AML-193 (cell line): ENCODE data around the gene CCNY.
"Not testable (repeated sequence)": the region's sequence is repeated elsewhere in the genome, so short reads cannot be mapped to it uniquely, and the experiment has no call there.

ENCODE experiments used
- DNase-seq, 2 experiments: peaks; one replicate each; lab custom pipeline; 2025; lab: John Stamatoyannopoulos, UW

CCNY gene

GRCh38 chr10:35406003-35406630, 69.8 kb downstream of the CCNY start:
- DNase-seq = not testable (repeated sequence)

GRCh38 chr10:35407696-35408095, 71.4 kb downstream of the CCNY start:
- not testable (repeated sequence) for DNase-seq

- DNase-seq = no peak
These were observed 72.8 kb downstream of the CCNY start for GRCh38 chr10:35409094-35409582.

- no peak for DNase-seq
These were observed 73.5 kb downstream of the CCNY start for GRCh38 chr10:35409808-35410207.

GRCh38 chr10:35412003-35412723, 75.9 kb downstream of the CCNY start:
- no peak for DNase-seq

GRCh38 chr10:35412900-35413491, 76.7 kb downstream of the CCNY start:
- no peak for DNase-seq

- no peak for DNase-seq
These were observed 77.9 kb downstream of the CCNY start for GRCh38 chr10:35413985-35414861.

- DNase-seq = no peak
These were observed 79.2 kb downstream of the CCNY start for GRCh38 chr10:35415505-35415904.

- no peak for DNase-seq
These were observed 80.5 kb downstream of the CCNY start for GRCh38 chr10:35416619-35417312.

- DNase-seq = no peak
These were observed 81.0 kb downstream of the CCNY start for GRCh38 chr10:35417313-35417625.

- DNase-seq = no peak
These were observed 81.5 kb downstream of the CCNY start for GRCh38 chr10:35417795-35418194.

- not testable (repeated sequence) for DNase-seq
These were observed 82.3 kb downstream of the CCNY start for GRCh38 chr10:35418580-35418979.

- DNase-seq = no peak
These were observed 83.7 kb downstream of the CCNY start for GRCh38 chr10:35420044-35420443.

- no peak for DNase-seq
These were observed 84.7 kb downstream of the CCNY start for GRCh38 chr10:35420827-35421552.

- DNase-seq = no peak
These were observed 85.4 kb downstream of the CCNY start for GRCh38 chr10:35421553-35422178.

GRCh38 chr10:35422228-35422627, 85.9 kb downstream of the CCNY start:
- DNase-seq = no peak

- no peak for DNase-seq
These were observed 87.4 kb downstream of the CCNY start for GRCh38 chr10:35423505-35424306.

GRCh38 chr10:35424680-35425285, 88.5 kb downstream of the CCNY start:
- no peak for DNase-seq

GRCh38 chr10:35425595-35425994, 89.3 kb downstream of the CCNY start:
- no peak for DNase-seq
